ENCODE data around the gene ZNF488. TPM values are rescaled to one million over a fixed set of nuclear protein-coding genes. Genes with fewer than 3 reads are reported as not detected.

Gene ZNF488
- total RNA-seq, 1 donor from 2014 or later: 0.35 TPM

GRCh38 chr10:47330366-47330765 is 53.7 kb downstream of the ZNF488 start:
- Mint-ChIP-seq H3K4me3 (ENCODE audit: unreplicated experiment) (no peak overlapping the region), H3K4me1 (ENCODE audit: unreplicated experiment) (no peaks in the 10 kb centered on the region), H3K36me3 (ENCODE audit: unreplicated experiment) (no peaks in the 10 kb centered on the region), H3K9me3 (ENCODE audit: unreplicated experiment) (no peaks in the 10 kb centered on the region), H3K27me3 (ENCODE audit: unreplicated experiment) (peaks cover 23% of the 10 kb centered on the region), H3K27ac (ENCODE audit: unreplicated experiment) (no peak overlapping the region)
- no peak for DNase-seq (ENCODE audit: extremely low spot score, unreplicated experiment)
- TF ChIP-seq, protein P1, sequence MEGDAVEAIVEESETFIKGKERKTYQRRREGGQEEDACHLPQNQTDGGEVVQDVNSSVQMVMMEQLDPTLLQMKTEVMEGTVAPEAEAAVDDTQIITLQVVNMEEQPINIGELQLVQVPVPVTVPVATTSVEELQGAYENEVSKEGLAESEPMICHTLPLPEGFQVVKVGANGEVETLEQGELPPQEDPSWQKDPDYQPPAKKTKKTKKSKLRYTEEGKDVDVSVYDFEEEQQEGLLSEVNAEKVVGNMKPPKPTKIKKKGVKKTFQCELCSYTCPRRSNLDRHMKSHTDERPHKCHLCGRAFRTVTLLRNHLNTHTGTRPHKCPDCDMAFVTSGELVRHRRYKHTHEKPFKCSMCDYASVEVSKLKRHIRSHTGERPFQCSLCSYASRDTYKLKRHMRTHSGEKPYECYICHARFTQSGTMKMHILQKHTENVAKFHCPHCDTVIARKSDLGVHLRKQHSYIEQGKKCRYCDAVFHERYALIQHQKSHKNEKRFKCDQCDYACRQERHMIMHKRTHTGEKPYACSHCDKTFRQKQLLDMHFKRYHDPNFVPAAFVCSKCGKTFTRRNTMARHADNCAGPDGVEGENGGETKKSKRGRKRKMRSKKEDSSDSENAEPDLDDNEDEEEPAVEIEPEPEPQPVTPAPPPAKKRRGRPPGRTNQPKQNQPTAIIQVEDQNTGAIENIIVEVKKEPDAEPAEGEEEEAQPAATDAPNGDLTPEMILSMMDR (IDR thresholded peaks at IDR 0.05): no peak

DNA sequence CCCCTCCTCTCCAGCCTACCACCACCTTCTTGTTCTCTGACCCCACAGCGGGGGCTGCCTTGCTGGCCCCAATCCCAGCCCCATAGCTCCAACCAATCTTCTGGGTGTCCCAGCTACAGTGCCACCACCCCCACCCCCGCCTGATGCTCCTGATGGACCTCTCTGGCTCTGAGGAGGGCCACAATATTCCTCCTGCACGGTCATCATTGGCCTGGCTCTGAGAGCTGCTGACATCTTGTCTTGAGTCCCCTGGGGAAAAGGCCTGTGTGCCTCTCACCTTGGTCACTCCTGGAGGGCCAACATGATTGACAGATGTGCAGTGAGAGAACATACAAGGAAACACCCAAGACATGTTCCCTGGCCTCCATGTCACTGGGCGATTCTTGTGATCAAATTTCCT is 54.2 kb downstream of the ZNF488 start:
- H3K4me3 Mint-ChIP-seq (ENCODE audit: unreplicated experiment): no peak overlapping the region
- H3K27me3 Mint-ChIP-seq (ENCODE audit: unreplicated experiment): peaks cover 23% of the 10 kb centered on the region
- no peaks in the 10 kb centered on the region for H3K36me3 Mint-ChIP-seq (ENCODE audit: unreplicated experiment)
- TF ChIP-seq, protein P1 (IDR thresholded peaks at IDR 0.05): no peak
- no peak overlapping the region for H3K27ac Mint-ChIP-seq (ENCODE audit: unreplicated experiment)
- DNase-seq (ENCODE audit: extremely low spot score, unreplicated experiment): no peak
- no peaks in the 10 kb centered on the region for H3K9me3 Mint-ChIP-seq (ENCODE audit: unreplicated experiment)
- H3K4me1 Mint-ChIP-seq (ENCODE audit: unreplicated experiment): no peaks in the 10 kb centered on the region

GRCh38 chr10:47326927-47327330 is 57.2 kb downstream of the ZNF488 start:
- no peak overlapping the region for H3K27ac Mint-ChIP-seq (ENCODE audit: unreplicated experiment)
- TF ChIP-seq, protein P1 (IDR thresholded peaks at IDR 0.05): no peak
- H3K9me3 Mint-ChIP-seq (ENCODE audit: unreplicated experiment): no peaks in the 10 kb centered on the region
- no peak for DNase-seq (ENCODE audit: extremely low spot score, unreplicated experiment)
- no peaks in the 10 kb centered on the region for H3K4me1 Mint-ChIP-seq (ENCODE audit: unreplicated experiment)
- H3K27me3 Mint-ChIP-seq (ENCODE audit: unreplicated experiment): peaks cover 11% of the 10 kb centered on the region
- H3K36me3 Mint-ChIP-seq (ENCODE audit: unreplicated experiment): no peaks in the 10 kb centered on the region
- no peak overlapping the region for H3K4me3 Mint-ChIP-seq (ENCODE audit: unreplicated experiment)

DNA sequence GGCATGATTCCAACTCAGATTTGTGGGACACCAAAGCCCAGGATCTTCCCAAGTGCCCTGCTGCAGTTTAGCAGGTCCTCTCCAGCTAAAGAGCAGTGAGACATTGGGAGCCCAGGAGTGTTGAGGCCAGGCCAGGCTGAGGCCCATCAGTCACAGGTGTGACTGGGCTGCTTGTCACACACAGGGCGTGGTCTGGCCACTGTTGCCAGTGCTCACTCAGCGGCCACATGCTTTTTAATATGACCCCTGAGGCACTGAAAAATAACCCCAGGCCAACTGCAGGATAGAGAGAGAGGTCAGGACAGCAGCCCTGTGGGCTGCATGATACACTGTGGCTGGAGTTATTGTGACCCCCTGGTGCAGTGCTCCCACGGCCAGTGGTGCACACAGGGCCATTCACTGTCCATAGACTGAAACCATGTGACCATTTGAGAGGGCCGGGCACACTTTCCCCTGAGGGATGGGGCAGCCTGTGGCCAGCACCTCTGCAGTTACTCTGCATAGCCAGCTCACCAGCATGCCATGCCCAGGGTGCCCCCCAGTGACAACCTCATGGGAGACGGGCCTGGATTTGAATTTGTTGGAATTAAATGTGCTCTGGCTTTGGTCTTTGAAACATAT is 57.7 kb downstream of the ZNF488 start:
- Mint-ChIP-seq H3K27ac (ENCODE audit: unreplicated experiment) (no peak overlapping the region), H3K9me3 (ENCODE audit: unreplicated experiment) (no peaks in the 10 kb centered on the region), H3K4me3 (ENCODE audit: unreplicated experiment) (no peak overlapping the region), H3K4me1 (ENCODE audit: unreplicated experiment) (no peaks in the 10 kb centered on the region), H3K36me3 (ENCODE audit: unreplicated experiment) (no peaks in the 10 kb centered on the region), H3K27me3 (ENCODE audit: unreplicated experiment) (peaks cover 16% of the 10 kb centered on the region)
- TF ChIP-seq, protein P1 (IDR thresholded peaks at IDR 0.05): no peak
- DNase-seq (ENCODE audit: extremely low spot score, unreplicated experiment): no peak

GRCh38 chr10:47325303-47326291 is 58.5 kb downstream of the ZNF488 start:
- no peak for DNase-seq (ENCODE audit: extremely low spot score, unreplicated experiment)
- Mint-ChIP-seq H3K27me3 (ENCODE audit: unreplicated experiment) (peaks cover 23% of the 10 kb centered on the region), H3K27ac (ENCODE audit: unreplicated experiment) (no peak overlapping the region)

More at GRCh38 chr10:47325303-47326291, 58.5 kb downstream of the ZNF488 start:
- H3K36me3 Mint-ChIP-seq (ENCODE audit: unreplicated experiment): no peaks in the 10 kb centered on the region
- TF ChIP-seq, protein P1 (IDR thresholded peaks at IDR 0.05): no peak
- H3K4me1 Mint-ChIP-seq (ENCODE audit: unreplicated experiment): no peaks in the 10 kb centered on the region
- no peaks in the 10 kb centered on the region for H3K9me3 Mint-ChIP-seq (ENCODE audit: unreplicated experiment)
- no peak overlapping the region for H3K4me3 Mint-ChIP-seq (ENCODE audit: unreplicated experiment)
